HG02623 (cell line): ENCODE measurements around the gene ACSF2.
"Not testable (repeated sequence)": the region's sequence is repeated elsewhere in the genome, so short reads cannot be mapped to it uniquely, and the experiment has no call there.

Source experiments
- ATAC-seq: cut with Tn5 transposase; IDR thresholded peaks from one replicate; pipeline ENCODE4 v1.9.1; 2021; ENCODE audit warnings: moderate library complexity; ENCODE audit not compliant: unreplicated experiment

Gene ACSF2

DNA sequence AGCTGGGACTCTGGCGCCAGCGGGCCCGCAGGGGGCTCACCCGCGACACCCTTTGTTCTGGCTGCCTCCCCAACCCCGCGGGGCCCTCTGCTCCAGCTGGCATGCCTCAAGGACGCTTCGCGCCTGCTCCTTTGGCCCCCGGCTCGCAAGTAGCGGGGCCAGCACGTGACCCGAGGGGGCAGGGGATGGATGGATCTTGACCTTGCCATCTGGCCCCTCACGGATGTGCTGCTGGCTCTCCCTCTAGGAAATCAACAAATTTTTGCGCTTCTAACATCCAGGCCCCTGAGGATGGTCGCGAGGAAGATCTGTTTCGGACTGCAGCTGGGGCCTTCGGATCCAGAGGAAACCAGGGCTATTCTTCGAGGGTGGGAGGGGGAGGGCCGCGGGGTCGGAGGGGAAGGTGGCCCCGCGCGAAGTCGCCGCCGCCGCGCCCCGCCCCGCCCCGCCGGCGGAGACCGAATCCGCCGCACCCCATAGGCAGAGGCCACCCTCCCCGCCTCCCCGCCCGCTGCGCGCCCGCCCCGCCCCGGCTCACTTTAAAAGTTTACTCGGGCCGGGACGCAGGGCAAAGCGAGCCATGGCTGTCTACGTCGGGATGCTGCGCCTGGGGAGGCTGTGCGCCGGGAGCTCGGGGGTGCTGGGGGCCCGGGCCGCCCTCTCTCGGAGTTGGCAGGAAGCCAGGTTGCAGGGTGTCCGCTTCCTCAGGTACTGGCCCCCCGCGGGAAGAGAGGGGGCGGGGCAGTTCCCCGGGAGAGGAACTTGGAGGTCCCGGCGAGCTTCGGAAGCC, at the start of gene ACSF2:
ACSF2 (plus strand) TSS at position 537 of the 790 bp plus-strand sequence; CDS start at position 581, 44 bp downstream.
- ATAC-seq, result no peak

- ATAC-seq, result no peak
These were observed 46.5 kb upstream of the ACSF2 start for GRCh38 chr17:50379351-50380132.

DNA sequence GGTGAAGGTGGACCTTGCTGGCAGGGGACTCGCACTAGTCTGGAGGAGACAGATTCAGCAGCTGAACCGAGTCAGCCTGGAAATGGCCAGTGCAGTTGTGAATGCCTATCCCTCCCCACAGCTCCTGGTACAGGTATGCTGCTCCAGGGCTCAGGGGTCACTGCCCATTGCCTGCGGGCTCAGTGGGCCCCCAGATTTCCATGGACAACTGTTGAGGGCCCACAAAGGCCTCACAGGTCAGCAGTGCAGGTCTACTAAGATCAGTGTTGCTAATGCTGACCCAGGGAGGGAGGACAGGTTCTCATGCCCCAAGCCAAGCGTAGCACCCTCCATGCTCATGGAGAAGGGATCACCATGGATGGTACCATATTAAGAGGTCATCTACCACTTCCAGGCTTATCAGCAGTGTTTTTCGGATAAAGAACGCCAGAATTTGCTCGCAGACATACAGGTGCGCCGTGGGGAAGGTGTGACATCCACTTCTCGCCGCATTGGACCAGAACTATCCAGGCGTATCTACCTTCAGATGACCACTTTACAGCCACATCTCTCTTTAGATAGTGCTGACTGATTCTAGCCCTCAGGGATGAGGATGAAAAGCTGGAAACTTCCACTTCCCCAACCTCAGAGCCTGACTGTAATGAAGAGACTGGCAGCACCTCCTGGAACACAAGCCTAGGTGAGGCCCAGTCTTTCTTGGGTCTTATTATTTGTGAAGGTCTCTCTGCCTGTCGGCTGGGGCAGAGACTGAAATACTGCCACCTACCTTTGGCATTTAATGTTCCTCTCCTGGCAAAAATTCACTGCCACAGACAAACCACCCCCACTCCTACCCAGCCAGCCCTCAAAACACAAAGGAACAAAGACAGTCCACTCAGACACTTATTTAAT, 45.4 kb upstream of the ACSF2 start:
- no peak for ATAC-seq

- ATAC-seq, result no peak
These were observed 44.7 kb upstream of the ACSF2 start for GRCh38 chr17:50381260-50381815.

- no peak for ATAC-seq
These were observed 44.1 kb upstream of the ACSF2 start for GRCh38 chr17:50381920-50382319.

GRCh38 chr17:50382931-50383330, 43.1 kb upstream of the ACSF2 start:
- no peak for ATAC-seq

GRCh38 chr17:50386510-50386909, 39.5 kb upstream of the ACSF2 start:
- no peak for ATAC-seq

DNA sequence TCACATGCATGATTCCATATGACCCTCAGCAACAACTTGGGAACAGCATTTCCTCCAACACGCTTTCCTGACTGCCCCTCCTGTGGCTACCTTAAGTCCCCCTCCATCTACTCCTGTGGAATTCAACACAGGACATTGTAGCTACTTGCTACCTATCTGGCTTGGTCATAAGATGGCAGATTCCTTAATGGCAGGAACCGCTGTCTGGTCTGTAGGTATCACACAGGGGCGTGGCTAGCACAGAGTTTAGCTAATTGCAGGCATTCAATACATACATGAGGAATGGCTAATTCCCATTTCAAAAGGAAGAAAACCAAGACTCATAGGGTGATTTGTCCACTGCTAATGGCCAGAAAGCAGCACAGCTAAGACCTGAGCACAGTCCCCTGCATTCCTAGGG, 37.3 kb upstream of the ACSF2 start:
- ATAC-seq, result no peak

DNA sequence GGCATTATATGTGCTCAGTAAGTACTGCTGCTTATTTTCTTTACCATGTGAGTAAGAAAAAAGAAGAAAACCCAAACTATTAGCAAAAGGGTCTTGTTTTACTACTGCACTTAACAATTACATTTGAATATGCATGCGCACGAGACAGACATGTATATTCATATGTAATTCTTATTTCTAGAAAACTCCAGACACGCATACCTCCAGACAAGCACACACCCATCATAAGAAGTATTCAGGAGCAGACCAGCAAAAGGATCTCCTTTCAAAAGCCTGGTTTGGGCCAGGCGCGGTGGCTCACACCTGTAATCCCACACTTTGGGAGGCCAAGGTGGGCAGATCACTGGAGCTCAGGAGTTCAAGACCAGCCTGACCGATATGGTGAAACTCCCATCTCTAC, 36.5 kb upstream of the ACSF2 start:
- ATAC-seq, result no peak

GRCh38 chr17:50392621-50393020, 33.4 kb upstream of the ACSF2 start:
- ATAC-seq, result no peak

DNA sequence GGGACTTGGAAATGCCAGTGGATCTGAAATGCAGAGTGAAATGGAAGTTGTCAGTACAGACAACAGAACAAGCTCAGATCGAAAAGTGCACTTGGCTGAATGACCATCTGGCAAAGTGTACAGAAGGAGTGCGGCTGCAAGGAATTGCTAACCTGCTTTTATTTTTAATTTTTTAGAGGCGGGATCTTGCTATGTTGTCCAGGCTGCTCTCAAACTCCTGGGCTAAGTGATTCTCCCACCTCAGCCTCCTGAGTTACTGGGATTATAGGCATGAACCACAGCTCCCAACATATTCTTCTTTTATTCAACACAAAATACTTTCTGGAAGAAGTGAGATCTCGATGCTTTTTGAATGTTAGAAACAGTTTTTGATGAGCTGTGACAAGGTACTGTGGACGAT, 32.3 kb upstream of the ACSF2 start:
- ATAC-seq, result no peak

DNA sequence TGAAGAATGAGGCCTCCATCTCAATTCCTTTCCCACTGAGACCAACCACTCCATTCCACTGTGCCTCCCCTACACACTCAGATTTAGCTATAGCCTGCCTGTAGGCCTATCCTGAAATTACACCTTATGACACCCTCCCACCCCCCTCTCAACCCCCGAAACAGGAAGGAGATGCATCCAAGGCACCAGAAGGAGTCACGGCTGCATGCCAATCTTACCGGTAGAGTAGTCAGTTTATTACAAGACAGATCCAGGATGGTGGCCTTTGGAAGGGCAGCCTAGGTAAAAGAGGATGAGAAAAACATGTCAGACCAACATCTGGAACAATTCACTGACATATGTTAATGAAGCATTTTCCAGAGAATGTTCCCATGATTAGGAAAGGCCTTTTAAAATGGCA, 31.3 kb upstream of the ACSF2 start:
- ATAC-seq, result no peak

DNA sequence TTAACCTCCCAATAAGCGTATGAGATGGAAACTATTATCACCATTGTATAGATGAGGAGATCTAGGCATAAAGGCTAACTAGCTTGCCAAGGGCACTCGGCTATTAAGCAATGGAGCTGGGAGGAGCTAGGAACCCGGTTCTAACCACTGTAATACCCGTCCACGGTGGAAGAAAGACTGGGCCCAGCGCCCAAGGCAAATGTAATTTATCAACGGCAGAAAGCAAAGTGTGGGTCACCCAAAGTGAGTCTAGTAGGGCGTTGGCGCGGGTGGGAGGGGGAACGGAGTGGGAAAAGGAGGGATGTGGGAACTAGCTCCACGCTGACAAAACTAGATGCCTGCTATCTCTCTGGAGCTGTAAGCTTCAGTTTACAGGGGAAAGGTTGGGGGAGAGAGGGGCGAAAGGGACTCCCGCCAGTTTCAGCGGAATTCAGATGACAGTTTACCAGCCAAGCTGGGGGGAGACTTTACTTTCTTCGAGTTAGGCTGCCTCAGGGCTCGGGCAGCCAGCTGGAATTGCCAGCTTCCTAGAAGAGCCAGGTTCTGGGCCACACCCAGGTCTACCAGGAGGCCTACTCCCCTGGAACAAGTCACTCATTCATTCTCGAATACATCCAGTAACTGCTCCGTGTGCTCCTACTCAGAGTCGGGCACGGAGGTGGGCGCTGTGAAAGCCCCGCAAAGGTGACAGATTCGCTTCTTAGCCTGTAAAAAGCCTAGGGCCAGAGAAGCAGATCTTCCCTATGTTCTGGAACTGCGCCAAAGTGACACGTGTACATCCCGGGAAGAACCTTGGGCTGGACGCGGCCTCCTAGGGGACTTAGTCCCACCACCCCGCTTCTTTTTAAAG, 29.5 kb upstream of the ACSF2 start:
- no peak for ATAC-seq

GRCh38 chr17:50397111-50397918, 28.7 kb upstream of the ACSF2 start, which contains the start of gene LRRC59:
TSS of gene LRRC59 (minus strand) at chr17:50397523. CDS start at chr17:50397317, 206 bp downstream.
- ATAC-seq, result peak; percentile 97

DNA sequence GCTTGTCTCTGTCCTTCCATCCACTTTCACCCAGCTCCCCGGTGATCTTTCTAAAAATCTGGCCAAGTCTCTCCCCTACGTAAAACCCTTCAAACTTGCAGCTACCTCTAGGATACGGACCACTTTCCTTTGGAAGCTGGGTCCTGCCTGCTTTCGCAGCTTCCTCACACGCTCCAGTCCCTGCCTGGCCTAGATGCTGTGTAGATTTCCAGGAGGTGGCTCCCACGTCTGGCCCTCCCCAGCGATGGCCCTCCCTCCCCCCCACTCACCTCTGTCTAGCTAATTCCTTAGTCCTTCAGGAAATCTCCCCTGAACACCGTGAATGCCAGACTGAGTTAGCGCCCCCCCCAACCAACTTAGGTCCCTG, 28.1 kb upstream of the ACSF2 start:
- ATAC-seq, result no peak

DNA sequence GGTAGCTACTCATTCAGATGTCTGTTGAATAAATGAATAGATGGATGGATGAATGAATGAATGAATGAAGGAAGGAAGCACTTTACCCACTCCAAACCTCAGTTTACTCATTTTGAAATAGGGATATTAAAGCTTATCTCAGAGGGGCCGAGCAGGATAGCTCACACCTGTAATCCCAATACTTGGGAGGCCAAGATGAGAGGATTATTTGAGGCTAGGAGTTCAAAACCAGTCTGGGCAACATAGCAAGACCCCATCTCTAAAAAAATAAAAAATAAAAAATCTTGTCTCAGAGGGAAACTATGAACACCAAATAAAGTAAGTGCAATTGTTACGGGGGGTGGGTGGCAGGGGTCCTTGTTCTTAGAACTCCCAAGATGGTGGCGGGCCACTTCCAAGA, 27.3 kb upstream of the ACSF2 start:
- ATAC-seq, result not testable (repeated sequence)

- ATAC-seq, result not testable (repeated sequence)
These were observed 26.4 kb upstream of the ACSF2 start for GRCh38 chr17:50399591-50399990.

DNA sequence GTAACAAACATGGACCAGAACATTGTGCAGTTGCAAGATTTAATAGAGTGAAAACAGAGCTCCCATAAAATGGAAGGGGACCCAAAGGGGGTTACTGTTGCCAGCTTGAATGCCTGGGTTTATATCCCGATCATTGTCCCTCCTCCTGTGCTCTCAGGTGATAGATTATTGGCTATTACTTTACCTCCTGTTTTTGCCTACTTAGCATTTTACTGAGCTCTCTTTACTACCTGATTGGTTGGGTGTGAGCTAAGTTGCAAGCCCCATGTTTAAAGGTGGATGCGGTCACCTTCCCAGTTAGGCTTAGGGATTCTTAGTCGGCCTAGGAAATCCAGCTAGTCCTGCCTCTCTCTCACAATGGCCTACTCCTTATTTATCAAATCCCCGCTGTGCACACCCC, 20.7 kb upstream of the ACSF2 start:
- ATAC-seq, result not testable (repeated sequence)

DNA sequence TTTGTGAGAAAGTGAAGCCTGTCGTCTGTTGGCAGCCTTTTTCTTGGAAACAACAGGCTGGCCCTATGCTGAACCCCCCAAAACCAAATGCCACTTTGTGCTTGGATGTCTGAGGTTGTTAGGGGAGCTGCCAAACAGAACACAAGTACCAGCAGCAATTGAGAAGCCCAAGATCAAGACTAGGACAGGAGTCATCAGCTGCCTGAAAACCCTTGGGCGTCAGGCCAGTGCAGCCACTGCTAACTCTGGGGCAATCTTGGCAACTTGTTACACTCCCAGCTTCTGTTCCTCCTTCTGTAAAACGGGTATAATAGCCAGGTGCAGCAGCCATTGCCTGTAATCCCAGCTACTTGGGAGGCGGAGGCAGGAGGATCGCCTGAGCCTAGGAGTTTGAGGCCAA, 19.4 kb upstream of the ACSF2 start:
- ATAC-seq, result no peak
